Nephron (organoid): ENCODE data around the gene HINT3.

ENCODE experiments used
- H3K27ac Mint-ChIP-seq, 3 experiments: 2 replicates each; pipeline ENCODE4 v1.8.0; 2020; ENCODE audit warnings: mixed read lengths in 3 of 3, mild to moderate bottlenecking in 2 of 3, moderate library complexity in 1 of 3
- H3K27me3 Mint-ChIP-seq: 2 replicates; pipeline ENCODE4 v1.8.0; 2021; ENCODE audit warnings: low read depth, mild to moderate bottlenecking, moderate library complexity, mixed read lengths
- H3K36me3 Mint-ChIP-seq: 2 replicates; pipeline ENCODE4 v1.8.0; 2020; ENCODE audit warnings: low read depth, mixed read lengths
- H3K4me1 Mint-ChIP-seq: 2 replicates; pipeline ENCODE4 v1.8.0; 2020; ENCODE audit warnings: mixed read lengths
- H3K4me3 Mint-ChIP-seq, 3 experiments: 2 replicates each; pipeline ENCODE4 v1.8.0; 2020; ENCODE audit warnings: mild to moderate bottlenecking in 3 of 3, mixed read lengths in 3 of 3, moderate library complexity in 2 of 3
- H3K9me3 Mint-ChIP-seq: 2 replicates; pipeline ENCODE4 v1.8.0; 2020; ENCODE audit warnings: mixed read lengths
- TF ChIP-seq, protein P1 (sequence below), 3 experiments: fragments of 200-600 bp; sonication (generic); IDR thresholded peaks; one replicate each; pipeline ENCODE4 v1.5.0; 2021; ENCODE audit warnings: antibody characterized with exemption in 3 of 3; ENCODE audit not compliant: unreplicated experiment in 3 of 3

The HINT3 gene

DNA sequence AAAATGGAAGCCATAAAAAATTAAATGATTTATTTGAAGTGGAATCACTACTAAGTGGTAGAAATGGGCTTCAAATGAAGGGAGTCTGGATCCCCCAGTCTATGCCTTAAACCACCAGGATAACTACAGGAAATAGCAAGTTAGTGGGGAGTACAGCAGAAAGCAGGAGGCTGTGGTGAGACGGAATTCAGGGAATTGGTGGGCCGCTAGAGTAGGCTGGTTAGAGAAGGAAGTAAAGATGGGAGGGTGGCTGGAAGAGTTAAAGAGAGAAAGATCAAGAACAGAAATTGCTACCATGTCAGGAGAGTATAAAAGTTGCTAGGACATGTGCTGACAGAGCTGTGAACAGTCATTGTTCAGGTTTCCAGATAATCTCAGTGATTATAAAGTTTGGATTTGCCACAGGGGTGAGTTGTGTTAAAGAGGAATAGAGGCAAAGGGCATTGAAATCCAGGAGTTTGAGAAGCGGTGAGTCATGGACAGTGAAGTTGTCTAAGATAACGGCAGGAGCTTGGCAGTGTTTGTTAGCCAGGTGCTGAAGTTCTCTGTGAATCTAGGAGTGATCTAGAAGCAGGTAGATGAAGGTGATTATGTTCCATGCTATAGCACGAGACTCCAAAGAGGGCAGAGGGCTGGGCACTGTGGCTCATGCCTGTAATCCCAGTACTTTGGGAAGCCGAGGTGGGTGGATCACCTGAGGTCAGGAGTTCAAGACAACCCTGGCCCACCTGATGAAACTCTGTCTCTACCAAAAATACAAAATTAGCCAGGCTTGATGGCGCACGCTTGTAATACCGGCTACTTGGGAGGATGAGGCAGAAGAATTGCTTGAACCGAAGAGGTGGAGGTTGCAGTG, 13.7 kb upstream of the HINT3 start:
- H3K27ac Mint-ChIP-seq: peak overlapping the region in 1 of 3 experiments; percentile 2
- no peaks in the 10 kb centered on the region for H3K36me3 Mint-ChIP-seq
- TF ChIP-seq, protein P1, sequence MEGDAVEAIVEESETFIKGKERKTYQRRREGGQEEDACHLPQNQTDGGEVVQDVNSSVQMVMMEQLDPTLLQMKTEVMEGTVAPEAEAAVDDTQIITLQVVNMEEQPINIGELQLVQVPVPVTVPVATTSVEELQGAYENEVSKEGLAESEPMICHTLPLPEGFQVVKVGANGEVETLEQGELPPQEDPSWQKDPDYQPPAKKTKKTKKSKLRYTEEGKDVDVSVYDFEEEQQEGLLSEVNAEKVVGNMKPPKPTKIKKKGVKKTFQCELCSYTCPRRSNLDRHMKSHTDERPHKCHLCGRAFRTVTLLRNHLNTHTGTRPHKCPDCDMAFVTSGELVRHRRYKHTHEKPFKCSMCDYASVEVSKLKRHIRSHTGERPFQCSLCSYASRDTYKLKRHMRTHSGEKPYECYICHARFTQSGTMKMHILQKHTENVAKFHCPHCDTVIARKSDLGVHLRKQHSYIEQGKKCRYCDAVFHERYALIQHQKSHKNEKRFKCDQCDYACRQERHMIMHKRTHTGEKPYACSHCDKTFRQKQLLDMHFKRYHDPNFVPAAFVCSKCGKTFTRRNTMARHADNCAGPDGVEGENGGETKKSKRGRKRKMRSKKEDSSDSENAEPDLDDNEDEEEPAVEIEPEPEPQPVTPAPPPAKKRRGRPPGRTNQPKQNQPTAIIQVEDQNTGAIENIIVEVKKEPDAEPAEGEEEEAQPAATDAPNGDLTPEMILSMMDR (IDR thresholded peaks at IDR 0.05; ENCODE audit: unreplicated experiment in 3 of 3): no peak
- no peak overlapping the region for H3K4me3 Mint-ChIP-seq
- H3K9me3 Mint-ChIP-seq: no peaks in the 10 kb centered on the region
- peaks cover 5% of the 10 kb centered on the region for H3K4me1 Mint-ChIP-seq
- peaks cover 3% of the 10 kb centered on the region for H3K27me3 Mint-ChIP-seq

DNA sequence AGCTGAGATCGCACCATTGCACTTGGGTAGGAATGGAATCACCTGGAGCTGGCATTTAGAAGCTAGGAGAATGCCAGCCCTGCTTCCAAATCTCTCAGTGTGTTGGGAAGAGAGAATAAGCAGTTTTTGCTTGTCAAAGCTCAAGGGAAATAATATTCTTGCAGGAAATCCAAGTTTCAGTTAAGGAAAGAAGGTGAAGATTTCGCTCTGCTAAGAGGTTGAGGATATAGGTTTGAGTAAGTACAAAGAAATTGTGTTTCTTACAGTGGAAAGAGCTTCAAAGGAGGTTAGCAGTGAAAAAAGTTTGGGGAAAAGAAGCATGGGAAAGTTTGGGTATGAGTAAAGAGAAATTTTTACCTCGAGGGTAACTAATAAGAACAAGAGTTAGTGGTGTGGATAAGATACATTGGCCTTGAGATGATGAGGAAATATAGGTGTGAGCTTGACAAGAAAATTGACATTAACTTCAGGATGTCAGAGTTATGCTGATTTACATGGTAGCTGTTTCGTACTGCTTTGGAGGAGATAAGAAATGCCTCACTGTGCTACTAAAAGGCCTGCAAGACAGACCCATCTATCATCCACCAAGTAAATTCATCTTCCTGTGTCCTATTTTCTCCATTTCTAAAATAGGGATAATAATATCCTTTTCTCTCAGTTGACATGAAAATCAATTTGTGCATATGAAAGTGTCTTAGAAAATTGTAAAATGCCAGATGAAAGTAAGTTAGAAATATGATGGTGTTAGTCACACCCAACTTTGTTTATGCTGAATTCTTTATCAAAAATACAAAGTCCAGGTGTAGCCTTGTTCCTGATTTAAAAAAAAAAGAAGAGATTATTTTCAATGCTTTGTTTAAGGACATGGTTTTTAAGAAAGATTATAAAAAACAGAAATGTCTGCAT, 12.8 kb upstream of the HINT3 start:
- H3K9me3 Mint-ChIP-seq: no peaks in the 10 kb centered on the region
- no peaks in the 10 kb centered on the region for H3K36me3 Mint-ChIP-seq
- no peak overlapping the region for H3K4me3 Mint-ChIP-seq
- TF ChIP-seq, protein P1 (IDR thresholded peaks at IDR 0.05; ENCODE audit: unreplicated experiment in 3 of 3): no peak
- H3K4me1 Mint-ChIP-seq: peaks cover 5% of the 10 kb centered on the region
- H3K27ac Mint-ChIP-seq: peak overlapping the region in 1 of 3 experiments; percentile 14
- H3K27me3 Mint-ChIP-seq: peaks cover 3% of the 10 kb centered on the region

DNA sequence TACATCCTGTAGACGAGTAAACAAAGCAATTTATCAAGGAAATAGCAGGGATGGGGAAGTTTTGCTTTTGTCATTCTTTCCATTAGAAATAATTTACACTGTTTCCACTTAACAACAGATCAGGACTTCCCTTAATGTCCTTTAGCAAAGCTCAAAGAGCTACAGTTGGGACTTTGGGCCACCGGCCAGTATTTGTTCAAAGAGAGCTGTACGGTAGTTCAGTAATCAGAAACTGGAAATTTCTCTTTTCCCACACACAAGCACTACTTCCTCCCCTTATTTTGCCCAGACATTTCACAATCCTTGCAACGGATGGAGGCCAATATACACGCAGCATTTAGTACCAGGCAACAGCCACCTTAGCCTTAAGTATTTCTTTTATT, 12.1 kb upstream of the HINT3 start:
- no peaks in the 10 kb centered on the region for H3K9me3 Mint-ChIP-seq
- TF ChIP-seq, protein P1 (IDR thresholded peaks at IDR 0.05; ENCODE audit: unreplicated experiment in 3 of 3): no peak
- H3K4me1 Mint-ChIP-seq: peaks cover 5% of the 10 kb centered on the region
- H3K4me3 Mint-ChIP-seq: no peak overlapping the region
- H3K36me3 Mint-ChIP-seq: no peaks in the 10 kb centered on the region
- peaks cover under 1% of the 10 kb centered on the region for H3K27me3 Mint-ChIP-seq
- H3K27ac Mint-ChIP-seq: peak overlapping the region in 1 of 3 experiments; percentile 14

DNA sequence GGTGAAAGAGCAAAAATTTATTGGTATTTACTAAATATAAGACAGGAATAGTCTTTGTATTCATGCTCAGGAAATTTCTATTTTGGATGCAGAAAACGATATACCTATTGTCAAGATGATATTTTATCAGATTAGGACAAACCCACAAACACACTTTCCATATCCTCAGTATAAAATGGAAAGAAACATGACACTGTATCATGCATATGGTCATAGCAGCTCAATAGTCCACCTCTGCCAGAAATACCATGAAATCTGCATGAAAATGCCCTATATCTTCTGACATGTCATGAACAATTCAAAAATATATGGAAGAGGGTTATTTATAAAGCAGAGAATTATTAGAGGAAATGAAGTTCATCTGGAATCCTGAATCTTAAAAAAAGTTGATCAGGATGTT, 11.7 kb upstream of the HINT3 start:
- Mint-ChIP-seq H3K9me3 (no peaks in the 10 kb centered on the region), H3K4me1 (peaks cover 5% of the 10 kb centered on the region), H3K36me3 (no peaks in the 10 kb centered on the region), H3K4me3 (no peak overlapping the region), H3K27ac (no peak overlapping the region), H3K27me3 (no peaks in the 10 kb centered on the region)
- TF ChIP-seq, protein P1 (IDR thresholded peaks at IDR 0.05; ENCODE audit: unreplicated experiment in 3 of 3): no peak

DNA sequence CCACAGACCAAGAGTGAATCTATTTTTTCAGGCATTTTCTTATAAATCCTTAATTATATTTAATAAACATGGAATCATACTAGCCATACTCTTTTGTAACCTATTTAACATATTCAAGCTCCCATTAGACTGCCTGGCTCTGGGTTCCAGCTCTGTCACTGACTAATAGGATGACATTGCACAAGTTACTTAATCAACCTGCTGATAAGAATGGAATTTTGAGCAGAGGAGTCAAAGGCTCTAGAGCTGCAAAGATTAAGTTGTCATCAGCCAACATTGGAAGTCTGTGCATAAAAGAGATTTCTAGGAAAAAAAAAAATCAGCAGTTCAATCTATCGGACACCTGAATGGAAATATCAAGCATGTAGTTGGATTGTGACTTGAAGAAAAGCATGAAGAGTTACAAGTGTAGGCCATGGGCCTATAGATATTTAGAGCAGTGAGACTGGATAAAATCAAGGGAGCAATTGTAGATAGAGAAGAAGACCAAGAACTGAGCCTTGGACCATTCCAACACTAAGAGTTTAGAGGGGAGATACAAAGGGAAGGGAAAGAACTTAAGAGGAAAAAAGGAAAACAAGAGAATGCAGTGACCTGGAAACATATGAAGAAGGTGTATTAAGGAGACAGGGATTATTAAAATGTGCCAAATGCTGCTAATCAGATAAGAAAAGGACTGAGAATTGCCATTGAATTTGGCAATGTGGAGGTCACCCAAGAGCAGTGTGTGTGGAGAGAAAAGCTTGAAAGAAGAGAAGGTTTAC, 11.0 kb upstream of the HINT3 start:
- H3K4me1 Mint-ChIP-seq: peaks cover 5% of the 10 kb centered on the region
- TF ChIP-seq, protein P1 (IDR thresholded peaks at IDR 0.05; ENCODE audit: unreplicated experiment in 3 of 3): no peak
- no peaks in the 10 kb centered on the region for H3K36me3 Mint-ChIP-seq
- H3K9me3 Mint-ChIP-seq: no peaks in the 10 kb centered on the region
- H3K27ac Mint-ChIP-seq: no peak overlapping the region
- no peaks in the 10 kb centered on the region for H3K27me3 Mint-ChIP-seq
- no peak overlapping the region for H3K4me3 Mint-ChIP-seq
